Gastroesophageal sphincter (tissue), 4 donors: Measurements from ENCODE around the gene ZNF775. TPM values are rescaled to one million over a fixed set of nuclear protein-coding genes. Genes with fewer than 3 reads are reported as not detected.

Source experiments
- ATAC-seq: fragments of 150-250 bp; one replicate; pipeline ENCODE4 v1.9.1; 2016; ENCODE audit warnings: mild to moderate bottlenecking, moderate library complexity
- H3K27ac ChIP-seq, 4 donors: fragments of 200-600 bp; sonication (generic) in 3 of 4; 1 replicate in 3 of 4; 2 replicates in 1 of 4; pipeline ENCODE4 v1.5.1; 2016 to 2019
- H3K27me3 ChIP-seq: fragments of 200-600 bp; sonication (generic); one replicate; pipeline ENCODE4 v1.5.1; 2019
- H3K36me3 ChIP-seq, 2 donors: fragments of 200-600 bp; sonication (generic); one replicate each; pipeline ENCODE4 v1.5.1; 2019; ENCODE audit warnings: control low read depth in 1 of 2
- H3K4me1 ChIP-seq, 3 donors: fragments of 200-600 bp; sonication (generic); 1 replicate in 2 of 3; 2 replicates in 1 of 3; pipeline ENCODE4 v1.5.1; 2016 to 2019; ENCODE audit warnings: control low read depth in 2 of 3
- H3K4me3 ChIP-seq, 2 donors: fragments of 200-600 bp; sonication (generic); one replicate each; pipeline ENCODE4 v1.5.1; 2019; ENCODE audit warnings: mild to moderate bottlenecking in 1 of 2, moderate library complexity in 1 of 2
- H3K9me3 ChIP-seq, 3 donors: fragments of 200-600 bp; sonication (generic); one replicate each; pipeline ENCODE4 v1.5.1; 2017 to 2019; ENCODE audit warnings: control low read depth in 2 of 3
- CTCF ChIP-seq, 4 experiments: fragments of 200-600 bp in 2 of 4; fragments of 450-650 bp in 2 of 4; sonication (generic) in 1 of 4; IDR thresholded peaks; one replicate each; pipeline ENCODE4 v1.5.1; 2017 to 2019; ENCODE audit warnings: antibody characterized with exemption in 4 of 4, mild to moderate bottlenecking in 2 of 4, moderate library complexity in 2 of 4
- EP300 ChIP-seq: sonication (generic); formaldehyde crosslinking; IDR thresholded peaks from one replicate; pipeline ENCODE4 v1.6.1; 2017; ENCODE audit warnings: antibody characterized with exemption, mild to moderate bottlenecking
- POLR2A ChIP-seq, 2 donors: fragments of 450-650 bp; IDR thresholded peaks; one replicate each; pipeline ENCODE4 v1.6.1; 2017; ENCODE audit warnings: antibody characterized with exemption in 2 of 2, mild to moderate bottlenecking in 2 of 2, moderate library complexity in 1 of 2
- POLR2AphosphoS5 ChIP-seq: sonication (generic); formaldehyde crosslinking; IDR thresholded peaks from one replicate; pipeline ENCODE4 v1.6.1; 2017; ENCODE audit warnings: antibody characterized with exemption
- WGBS, 2 donors: methylation state at CpG; one replicate each; pipeline ENCODE4 v1.1.5; 2018; ENCODE audit warnings: low coverage in 1 of 2; 5-methylcytosine and 5-hydroxymethylcytosine counted together
- total RNA-seq, 4 donors: library from RNA; depleted of rRNA; stranded (reverse); fragments of >200 nt; gene quantifications; one replicate each; pipeline ENCODE4 v1.1.0, GENCODE V29; 2016

Gene ZNF775
- total RNA-seq, 4 donors from 2014 or later: 5.3 to 12.5 (median 10.5) TPM

DNA sequence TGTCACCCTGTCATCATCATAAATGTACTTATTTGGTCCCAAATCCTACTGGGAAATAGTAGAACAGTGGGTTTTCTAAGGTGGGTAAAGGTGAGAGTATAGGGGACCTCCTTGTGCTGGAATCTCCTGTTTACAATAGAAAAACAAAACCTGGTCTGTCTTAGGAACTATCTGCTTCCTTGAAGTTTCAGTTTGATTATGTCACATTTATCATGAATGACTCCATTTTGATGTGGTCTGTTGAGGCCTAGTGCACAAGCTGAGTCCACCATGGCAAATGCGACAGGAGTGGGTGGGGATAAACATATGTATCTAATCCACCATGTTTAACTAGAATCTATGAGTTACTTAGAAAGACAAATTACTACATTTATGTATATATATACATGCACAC, 23.5 kb upstream of the ZNF775 start:
- no peak overlapping the region for H3K4me3 ChIP-seq
- peaks cover 0 to 12% (median 0%) of the 10 kb centered on the region in 3 donors for H3K4me1 ChIP-seq
- peak overlapping the region in 2 of 4 donors; percentile 10 to 50 for H3K27ac ChIP-seq
- H3K9me3 ChIP-seq: no peaks in the 10 kb centered on the region
- no peak for ATAC-seq
- 71 to 100% methylated on average over 1 of the region's 1 CpG for WGBS, 2 donors
- H3K27me3 ChIP-seq: no peaks in the 10 kb centered on the region
- TF ChIP-seq POLR2A (IDR thresholded peaks at IDR 0.05): no peak
- no peak for TF ChIP-seq CTCF (IDR thresholded peaks at IDR 0.05)
- no peak for TF ChIP-seq POLR2AphosphoS5
- no peak for TF ChIP-seq EP300
- no peaks in the 10 kb centered on the region for H3K36me3 ChIP-seq

DNA sequence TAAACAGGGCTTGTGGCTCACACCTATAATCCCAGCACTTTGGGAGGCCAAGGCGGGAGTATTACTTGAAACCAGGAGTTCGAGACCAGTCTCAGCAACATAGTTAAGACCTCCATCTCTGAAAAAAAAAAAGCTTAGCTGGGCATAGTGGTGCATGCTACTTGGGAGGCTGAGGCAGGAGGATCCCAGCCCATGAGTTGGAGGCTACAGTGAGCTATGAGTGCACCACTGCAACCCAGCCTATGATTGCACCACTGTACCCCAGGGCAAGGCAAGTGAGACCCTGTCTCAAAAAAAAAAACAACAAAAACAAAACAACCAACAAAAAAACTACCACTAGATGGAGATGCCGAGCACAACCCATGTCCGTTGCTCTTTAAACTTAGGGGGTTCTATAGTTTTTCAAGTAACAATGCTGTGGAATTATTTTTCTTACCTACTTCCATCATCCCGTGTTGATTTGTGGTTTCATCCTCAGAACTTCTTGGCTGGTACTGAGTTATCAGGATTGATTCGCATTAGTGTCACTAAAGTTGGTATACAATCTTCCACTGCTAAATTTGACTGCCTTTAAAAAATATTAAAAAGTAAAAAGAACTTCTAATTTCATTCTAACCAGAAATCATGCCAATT, 22.7 kb upstream of the ZNF775 start:
- Histone ChIP-seq H3K9me3 (no peaks in the 10 kb centered on the region), H3K27me3 (no peaks in the 10 kb centered on the region), H3K4me1 (peaks cover 0 to 14% (median 0%) of the 10 kb centered on the region in 3 donors), H3K4me3 (no peak overlapping the region), H3K36me3 (no peaks in the 10 kb centered on the region), H3K27ac (peak overlapping the region in 1 of 4 donors; percentile 50)
- no peak for ATAC-seq
- 12 to 38% methylated on average over 4 to 5 of the region's 6 CpGs for WGBS, 2 donors
- TF ChIP-seq POLR2A (IDR thresholded peaks at IDR 0.05) (no peak), CTCF (IDR thresholded peaks at IDR 0.05) (peak; percentile 37 to 69 (median 42))

DNA sequence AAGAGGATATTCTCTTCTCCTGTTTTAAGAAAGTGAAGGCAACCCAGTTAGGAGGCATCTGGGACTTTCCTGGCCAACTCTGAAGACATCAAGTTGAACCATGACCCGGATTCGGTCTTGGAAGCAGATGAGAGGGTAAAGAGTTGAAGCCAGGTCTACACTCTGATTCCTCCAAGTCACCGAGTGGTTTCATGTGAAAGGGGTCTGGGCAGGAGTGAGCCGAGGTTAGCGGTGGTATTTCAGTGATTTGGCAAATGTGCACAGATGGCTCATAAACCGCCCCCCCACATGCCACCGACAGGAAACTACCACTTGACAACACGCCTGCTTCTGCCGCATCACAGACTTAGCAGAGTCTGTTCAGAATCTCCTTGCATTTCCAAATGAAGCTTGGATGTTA, 21.9 kb upstream of the ZNF775 start:
- WGBS, 2 donors: 61 to 73% methylated on average over 3 to 7 of the region's 9 CpGs
- no peak for ATAC-seq

DNA sequence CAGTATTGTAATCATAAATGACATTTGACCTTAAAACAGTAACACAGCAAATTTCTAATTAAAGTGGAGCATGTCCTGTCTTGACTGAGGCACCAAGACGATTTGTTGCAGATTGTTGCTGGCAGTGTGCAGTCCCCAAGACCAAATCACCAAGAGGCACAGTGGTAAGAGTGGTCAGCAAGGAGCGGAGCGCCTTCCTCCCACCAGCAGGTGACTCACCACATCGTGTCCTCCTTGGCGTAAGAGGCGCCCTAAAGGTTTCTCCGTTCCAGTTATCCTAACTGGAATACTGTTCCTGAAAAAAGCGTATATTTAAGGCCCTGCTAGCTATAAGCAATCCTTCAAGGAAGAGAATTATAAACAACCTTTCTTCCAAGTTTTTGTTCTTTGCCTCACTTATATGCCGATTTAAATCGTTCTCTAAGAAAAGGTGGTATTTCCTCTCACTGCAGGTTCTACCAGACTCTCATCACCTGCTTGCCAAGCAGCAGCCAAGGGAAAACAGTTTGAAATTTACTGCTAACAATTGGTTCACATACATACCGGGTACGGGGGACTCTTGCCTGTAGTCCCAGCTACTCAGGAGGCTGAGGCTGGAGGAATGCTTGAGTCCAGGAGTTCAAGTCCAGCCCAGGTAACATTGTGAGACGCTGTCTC, 21.2 kb upstream of the ZNF775 start:
- no peak for ATAC-seq
- Histone ChIP-seq H3K4me3 (no peak overlapping the region), H3K9me3 (no peaks in the 10 kb centered on the region), H3K27ac (no peak overlapping the region), H3K36me3 (no peaks in the 10 kb centered on the region), H3K4me1 (peaks cover 0 to 25% (median 0%) of the 10 kb centered on the region in 3 donors), H3K27me3 (no peaks in the 10 kb centered on the region)
- no peak for TF ChIP-seq POLR2A (IDR thresholded peaks at IDR 0.05)
- no peak for TF ChIP-seq POLR2AphosphoS5
- no peak for TF ChIP-seq EP300
- WGBS, 2 donors: 70 to 76% methylated on average over 10 to 12 of the region's 13 CpGs

More for the DNA sequence above, 21.9 kb upstream of the ZNF775 start:
- Histone ChIP-seq H3K36me3 (no peaks in the 10 kb centered on the region), H3K27ac (no peak overlapping the region), H3K9me3 (no peaks in the 10 kb centered on the region), H3K4me1 (peaks cover 0 to 23% (median 0%) of the 10 kb centered on the region in 3 donors), H3K4me3 (no peak overlapping the region), H3K27me3 (no peaks in the 10 kb centered on the region)
- TF ChIP-seq POLR2AphosphoS5: no peak
- no peak for TF ChIP-seq POLR2A (IDR thresholded peaks at IDR 0.05)
- no peak for TF ChIP-seq EP300
- no peak for TF ChIP-seq CTCF (IDR thresholded peaks at IDR 0.05)

- no peak for ATAC-seq
- no peak overlapping the region for H3K27ac ChIP-seq
- H3K27me3 ChIP-seq: no peaks in the 10 kb centered on the region
- H3K9me3 ChIP-seq: no peaks in the 10 kb centered on the region
- TF ChIP-seq POLR2A (IDR thresholded peaks at IDR 0.05) (no peak), EP300 (no peak), CTCF (IDR thresholded peaks at IDR 0.05) (no peak), POLR2AphosphoS5 (no peak)
- H3K4me3 ChIP-seq: no peak overlapping the region
- peaks cover 0 to 25% (median 0%) of the 10 kb centered on the region in 3 donors for H3K4me1 ChIP-seq
- no peaks in the 10 kb centered on the region for H3K36me3 ChIP-seq
- 91 to 94% methylated on average over 3 to 4 of the region's 4 CpGs for WGBS, 2 donors
Observed at GRCh38 chr7:150358433-150358832, 20.7 kb upstream of the ZNF775 start.
